Esophagus squamous epithelium (tissue), 4 donors: Measurements from ENCODE around the gene ISG15.

ENCODE experiments used
- CTCF ChIP-seq, 6 experiments: fragments of 450-650 bp in 4 of 6; fragments of 200-600 bp in 2 of 6; sonication (generic) in 2 of 6; IDR thresholded peaks; one replicate each; pipeline ENCODE4 v1.5.1; 2016 to 2019; ENCODE audit warnings: antibody characterized with exemption in 6 of 6, mild to moderate bottlenecking in 4 of 6, moderate library complexity in 4 of 6
- POLR2A ChIP-seq, 4 donors: fragments of 450-650 bp; IDR thresholded peaks; one replicate each; pipeline ENCODE4 v1.6.1; 2017; ENCODE audit warnings: antibody characterized with exemption in 4 of 4, mild to moderate bottlenecking in 4 of 4, moderate library complexity in 3 of 4

- TF ChIP-seq CTCF (IDR thresholded peaks at IDR 0.05) (no peak), POLR2A (IDR thresholded peaks at IDR 0.05) (no peak)
Observed at GRCh38 chr1:963746-964525, 49.4 kb upstream of the ISG15 start.
